Neutrophil (primary cell): ENCODE measurements around the gene TMEM14A.

Experiments used
- H3K27ac ChIP-seq: fragments of 200-600 bp; sonication (generic); 2 replicates; pipeline ENCODE4 v1.5.1; 2016; ENCODE audit warnings: mild to moderate bottlenecking, moderate library complexity
- H3K27me3 ChIP-seq: fragments of 200-600 bp; sonication (generic); 2 replicates; pipeline ENCODE4 v1.6.0; 2016; ENCODE audit warnings: mild to moderate bottlenecking
- H3K36me3 ChIP-seq: fragments of 200-600 bp; sonication (generic); 2 replicates; pipeline ENCODE4 v1.5.1; 2017
- H3K4me1 ChIP-seq, 2 experiments: fragments of 200-600 bp in 1 of 2; sonication (generic) in 1 of 2; 1 replicate in 1 of 2; 2 replicates in 1 of 2; pipeline versions ENCODE4 v1.5.1 to v1.6.1; 2013 to 2016; ENCODE audit warnings: low read depth in 1 of 2, low read length in 1 of 2, mild to moderate bottlenecking in 1 of 2, moderate library complexity in 1 of 2; ENCODE audit not compliant: control insufficient read depth in 1 of 2, insufficient read depth in 1 of 2
- H3K4me3 ChIP-seq, 2 experiments: fragments of 200-600 bp in 1 of 2; sonication (generic) in 1 of 2; 1 replicate in 1 of 2; 2 replicates in 1 of 2; pipeline ENCODE4 v1.5.1; 2013 to 2016; ENCODE audit warnings: low read depth in 1 of 2, low read length in 1 of 2, mild to moderate bottlenecking in 1 of 2, moderate library complexity in 1 of 2
- H3K9me3 ChIP-seq: fragments of 200-600 bp; sonication (generic); 2 replicates; pipeline ENCODE4 v1.5.1; 2016
- CTCF ChIP-seq: fragments of 200-600 bp; sonication (generic); IDR thresholded peaks from 2 replicates; pipeline ENCODE4 v1.5.1; 2016; ENCODE audit warnings: antibody characterized with exemption

The TMEM14A gene

DNA sequence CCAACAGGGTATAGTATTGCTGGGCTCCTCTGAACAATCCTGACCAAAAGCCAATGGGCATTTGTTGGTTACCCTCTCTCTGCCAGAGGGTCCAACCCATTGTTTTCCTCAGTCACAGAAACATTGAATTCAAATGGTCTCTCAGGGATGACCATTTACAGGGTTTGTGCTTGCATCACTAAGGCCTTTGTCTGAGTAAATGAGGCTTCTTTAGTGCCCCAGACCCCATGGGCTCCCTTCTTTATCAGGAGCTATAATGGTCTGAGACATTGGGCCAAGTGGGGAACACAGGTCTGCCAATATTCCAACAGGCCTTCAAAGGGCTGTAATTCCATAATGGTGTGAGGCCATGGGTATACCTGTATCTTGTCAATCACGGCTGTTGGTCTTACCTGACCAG lies 65.2 kb downstream of the TMEM14A start:
- Histone ChIP-seq H3K4me1 (no peaks in the 10 kb centered on the region), H3K36me3 (no peaks in the 10 kb centered on the region), H3K27ac (no peak overlapping the region), H3K9me3 (no peaks in the 10 kb centered on the region), H3K27me3 (no peaks in the 10 kb centered on the region), H3K4me3 (no peak overlapping the region)
- TF ChIP-seq CTCF, result no peak
